Adrenal gland (tissue), 12 donors: ENCODE data around the gene CUX1. TPM values are rescaled to one million over a fixed set of nuclear protein-coding genes. Genes with fewer than 3 reads are reported as not detected.

ENCODE experiments used
- DNase-seq, 7 donors: peaks; one replicate each; pipeline ENCODE4 v3.0.0-alpha.2; 2019 to 2020
- H3K27ac ChIP-seq, 5 donors: fragments of 200-600 bp; sonication (generic) in 4 of 5; 1 replicate in 3 of 5; 2 replicates in 2 of 5; pipeline versions ENCODE4 v1.5.1 to v1.8.0; 2016 to 2020; ENCODE audit warnings: mild to moderate bottlenecking in 1 of 5
- H3K27me3 ChIP-seq: fragments of 200-600 bp; 2 replicates; pipeline ENCODE4 v1.8.0; 2021
- H3K36me3 ChIP-seq, 2 donors: fragments of 200-600 bp; replicated peaks in 1 of 2; 1 replicate in 1 of 2; 2 replicates in 1 of 2; pipeline versions ENCODE4 v1.5.1 to v1.8.0; 2018 to 2022
- H3K4me1 ChIP-seq, 2 donors: fragments of 200-600 bp; replicated peaks in 1 of 2; 1 replicate in 1 of 2; 2 replicates in 1 of 2; pipeline versions ENCODE4 v1.5.1 to v1.8.0; 2018 to 2021
- H3K4me3 ChIP-seq, 4 donors: fragments of 200-600 bp; sonication (generic) in 3 of 4; one replicate each; pipeline ENCODE4 v1.5.1; 2016 to 2018
- H3K9me3 ChIP-seq, 3 donors: fragments of 200-600 bp; sonication (generic) in 1 of 3; replicated peaks in 1 of 3; 1 replicate in 2 of 3; 2 replicates in 1 of 3; pipeline versions ENCODE4 v1.5.1 to v1.8.0; 2016 to 2021
- POLR2A ChIP-seq, 2 donors: fragments of 450-650 bp; IDR thresholded peaks; one replicate each; pipeline ENCODE4 v1.6.1; 2017; ENCODE audit warnings: antibody characterized with exemption in 2 of 2, mild to moderate bottlenecking in 2 of 2, moderate library complexity in 1 of 2
- WGBS, 4 donors: extraction: QIAGEN DNeasy Blood & Tissue Kit in 2 of 4; methylation state at CpG; one replicate each; pipeline versions ENCODE4 v1.1.5 to v1.1.7; 2013 to 2017; 5-methylcytosine and 5-hydroxymethylcytosine counted together
- intact Hi-C, 2 donors: fragments of 100-400 bp; cut with DNase I; formaldehyde crosslinking; loops; one replicate each; pipeline versions ENCODE4 v1.14.1 to v1.15.0; 2022 to 2023
- polyA plus RNA-seq, 3 donors: library from polyadenylated mRNA; stranded (reverse); fragments of 200-250 nt in 2 of 3; fragments of 350-450 nt in 1 of 3; fragmentation: Illumina TruSeq in 1 of 3; extraction: RNeasy Lipid Tissue Mini Kit (QIAGEN cat#74804) in 1 of 3; gene quantifications; one replicate each; pipeline ENCODE4 v1.2.3, GENCODE V29; 2013 to 2014
- total RNA-seq, 9 donors: library from RNA; depleted of rRNA in 4 of 9; stranded (reverse); fragments of >200 nt in 4 of 9; fragments of 120-200 nt in 1 of 9; fragmentation: NEBNext Ultra II Directional in 1 of 9; extraction: Animal tissue kit (Norgen Biotek cat#: 25700) in 1 of 9; gene quantifications; one replicate each; pipeline versions ENCODE4 v1.1.0 to v1.2.4, GENCODE V29; 2013 to 2023
- TF ChIP-seq, protein P1 (sequence below), 6 experiments: fragments of 450-650 bp in 4 of 6; fragments of 200-600 bp in 2 of 6; sonication (generic) in 1 of 6; IDR thresholded peaks; 1 replicate in 5 of 6; 2 replicates in 1 of 6; pipeline versions ENCODE4 v1.5.1 to v1.8.0; 2016 to 2021; ENCODE audit warnings: antibody characterized with exemption in 6 of 6, mild to moderate bottlenecking in 2 of 6, moderate library complexity in 1 of 6
- donor health status: healthy with polysubstance abuse.
- donor health status: Bipolar disorder and iron deficiency.
- donor health status: DM: yes; HTN: yes; CAD: no.
- donor health status: DM: no; HTN: no; CAD: no.
- donor health status: DM: no; HTN: no; CAD: no.
- donor health status: DM: yes; HTN: yes; CAD: no.

The CUX1 gene
- total and polyA plus RNA-seq, 12 donors, result 17.2 to 72.6 (median 58.3) TPM

DNA sequence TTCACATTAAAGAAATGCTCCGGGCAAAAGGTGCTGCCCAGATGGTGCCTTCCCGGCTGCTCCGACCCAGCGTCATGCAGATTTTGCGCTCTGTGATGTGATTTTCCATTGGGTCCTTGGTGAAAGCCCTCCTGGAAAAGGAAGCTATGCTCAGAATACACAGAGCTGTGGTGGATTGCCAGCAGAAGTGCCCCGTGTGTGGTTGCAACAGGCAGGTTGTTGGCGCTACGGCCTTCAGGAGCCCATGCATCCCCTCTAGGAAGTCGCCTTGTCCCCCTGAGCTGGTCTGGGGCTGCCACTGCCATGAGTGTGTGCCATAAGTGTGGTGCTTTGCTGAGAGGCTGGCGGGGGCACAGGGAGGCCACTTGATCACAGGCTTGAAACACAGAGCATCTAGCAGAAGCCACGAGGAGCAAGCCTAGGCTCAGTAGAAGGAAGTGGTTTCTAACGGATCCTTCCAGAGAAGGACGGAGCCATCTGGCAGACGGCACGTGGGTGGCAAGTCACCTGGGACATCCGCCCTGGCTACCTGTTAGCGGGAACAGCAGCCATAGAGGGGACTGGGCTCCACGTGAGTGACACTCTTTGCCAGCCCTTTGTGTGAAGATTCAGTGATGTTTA lies 210.9 kb downstream of the CUX1 start:
- no peaks in the 10 kb centered on the region for H3K36me3 ChIP-seq
- intact Hi-C loops, result no loop called here
- no peak for TF ChIP-seq POLR2A (IDR thresholded peaks at IDR 0.05)
- TF ChIP-seq, protein P1, sequence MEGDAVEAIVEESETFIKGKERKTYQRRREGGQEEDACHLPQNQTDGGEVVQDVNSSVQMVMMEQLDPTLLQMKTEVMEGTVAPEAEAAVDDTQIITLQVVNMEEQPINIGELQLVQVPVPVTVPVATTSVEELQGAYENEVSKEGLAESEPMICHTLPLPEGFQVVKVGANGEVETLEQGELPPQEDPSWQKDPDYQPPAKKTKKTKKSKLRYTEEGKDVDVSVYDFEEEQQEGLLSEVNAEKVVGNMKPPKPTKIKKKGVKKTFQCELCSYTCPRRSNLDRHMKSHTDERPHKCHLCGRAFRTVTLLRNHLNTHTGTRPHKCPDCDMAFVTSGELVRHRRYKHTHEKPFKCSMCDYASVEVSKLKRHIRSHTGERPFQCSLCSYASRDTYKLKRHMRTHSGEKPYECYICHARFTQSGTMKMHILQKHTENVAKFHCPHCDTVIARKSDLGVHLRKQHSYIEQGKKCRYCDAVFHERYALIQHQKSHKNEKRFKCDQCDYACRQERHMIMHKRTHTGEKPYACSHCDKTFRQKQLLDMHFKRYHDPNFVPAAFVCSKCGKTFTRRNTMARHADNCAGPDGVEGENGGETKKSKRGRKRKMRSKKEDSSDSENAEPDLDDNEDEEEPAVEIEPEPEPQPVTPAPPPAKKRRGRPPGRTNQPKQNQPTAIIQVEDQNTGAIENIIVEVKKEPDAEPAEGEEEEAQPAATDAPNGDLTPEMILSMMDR (IDR thresholded peaks at IDR 0.05), result no peak
- no peak overlapping the region for H3K27ac ChIP-seq
- H3K4me1 ChIP-seq, result no peaks in the 10 kb centered on the region
- no peak overlapping the region for H3K4me3 ChIP-seq
- H3K9me3 ChIP-seq, result no peaks in the 10 kb centered on the region
- no peaks in the 10 kb centered on the region for H3K27me3 ChIP-seq
- WGBS, 4 donors, result 84 to 92% (median 89%) methylated on average over 14 to 18 of the region's 18 CpGs
- DNase-seq, result no peak

DNA sequence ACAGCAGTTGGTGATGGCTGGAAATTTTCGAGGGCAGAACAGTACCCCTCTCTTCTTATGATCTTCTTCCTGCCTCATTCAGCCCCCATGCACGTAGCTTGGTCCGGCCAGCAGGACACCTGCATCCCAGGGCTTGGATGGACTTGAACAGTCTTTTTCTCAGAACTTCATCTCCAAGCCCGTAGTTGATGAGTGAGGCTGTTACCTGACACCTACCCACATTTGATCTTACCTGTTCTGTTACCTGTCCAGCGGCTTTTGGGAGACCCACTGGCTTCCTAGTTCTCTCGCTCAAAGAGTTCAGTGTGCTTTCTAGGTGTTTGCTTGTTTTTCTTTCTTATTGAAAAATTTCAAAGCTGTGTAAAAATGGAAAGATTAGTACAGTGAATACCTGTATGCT lies 212.2 kb downstream of the CUX1 start:
- 77 to 96% (median 86%) methylated on average over 6 of the region's 6 CpGs for WGBS, 4 donors
- no peaks in the 10 kb centered on the region for H3K36me3 ChIP-seq
- DNase-seq, result no peak
- H3K27me3 ChIP-seq, result no peaks in the 10 kb centered on the region
- H3K4me3 ChIP-seq, result no peak overlapping the region
- intact Hi-C loops, result no loop called here
- H3K9me3 ChIP-seq, result no peaks in the 10 kb centered on the region
- H3K27ac ChIP-seq, result no peak overlapping the region
- TF ChIP-seq, protein P1 (IDR thresholded peaks at IDR 0.05), result no peak
- no peak for TF ChIP-seq POLR2A (IDR thresholded peaks at IDR 0.05)
- no peaks in the 10 kb centered on the region for H3K4me1 ChIP-seq

DNA sequence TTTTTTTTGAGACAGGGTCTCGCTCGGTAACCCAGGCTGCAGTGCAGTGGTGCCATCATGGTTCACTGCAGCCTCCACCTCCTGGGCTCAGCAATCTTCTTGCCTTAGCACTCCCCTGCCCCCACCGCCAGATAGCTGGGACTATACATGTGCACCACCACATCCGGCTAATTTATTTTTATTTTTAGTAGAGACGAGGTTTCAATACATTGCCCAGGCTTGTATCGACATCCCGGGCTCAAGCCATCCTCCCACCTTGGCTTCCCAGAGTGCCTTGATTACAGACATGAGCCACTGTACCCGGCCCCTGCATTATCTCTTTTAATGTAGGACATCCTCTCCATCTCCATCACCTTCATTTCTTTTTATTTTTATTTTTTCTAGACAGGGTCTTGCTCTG lies 213.3 kb downstream of the CUX1 start:
- Histone ChIP-seq H3K4me3 (no peak overlapping the region), H3K27ac (no peak overlapping the region), H3K9me3 (no peaks in the 10 kb centered on the region), H3K4me1 (no peaks in the 10 kb centered on the region), H3K36me3 (no peaks in the 10 kb centered on the region), H3K27me3 (no peaks in the 10 kb centered on the region)
- intact Hi-C loops, result no loop called here
- TF ChIP-seq, protein P1 (IDR thresholded peaks at IDR 0.05), result no peak
- no peak for TF ChIP-seq POLR2A (IDR thresholded peaks at IDR 0.05)
- WGBS, 4 donors, result 94 to 98% (median 96%) methylated on average over 8 of the region's 8 CpGs
- no peak for DNase-seq

DNA sequence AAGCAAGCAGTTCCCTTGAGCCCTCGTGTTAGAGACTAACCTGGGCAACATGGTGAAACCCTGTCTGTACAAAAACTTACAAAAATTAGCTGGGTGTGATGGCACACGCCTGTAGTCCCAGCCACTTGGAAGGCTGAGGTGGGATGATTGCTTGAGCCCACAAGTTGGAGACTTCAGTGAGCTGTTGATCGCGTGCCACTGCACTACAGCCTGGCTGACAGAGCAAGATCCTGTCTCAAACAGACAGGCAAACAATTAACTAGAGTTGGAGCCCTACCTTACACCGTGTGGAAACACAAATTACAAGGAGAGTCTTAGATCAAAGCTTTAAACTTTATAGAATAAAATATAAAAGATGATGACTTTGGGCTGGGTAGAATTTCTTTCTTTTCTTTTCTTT lies 219.5 kb downstream of the CUX1 start:
- no peak for DNase-seq

More for the DNA sequence above, 219.5 kb downstream of the CUX1 start:
- H3K36me3 ChIP-seq, result no peaks in the 10 kb centered on the region
- WGBS, 4 donors, result 94 to 96% (median 95%) methylated on average over 5 of the region's 5 CpGs
- intact Hi-C loops, result no loop called here
- no peaks in the 10 kb centered on the region for H3K4me1 ChIP-seq
- H3K27ac ChIP-seq, result no peak overlapping the region
- TF ChIP-seq, protein P1 (IDR thresholded peaks at IDR 0.05), result no peak
- TF ChIP-seq POLR2A (IDR thresholded peaks at IDR 0.05), result no peak
- H3K4me3 ChIP-seq, result no peak overlapping the region
- H3K9me3 ChIP-seq, result no peaks in the 10 kb centered on the region
- H3K27me3 ChIP-seq, result no peaks in the 10 kb centered on the region
